Suprapubic skin (tissue), 4 donors: ENCODE results near the gene SEC14L2.

Source experiments
- EP300 ChIP-seq: sonication (generic); formaldehyde crosslinking; IDR thresholded peaks from one replicate; pipeline ENCODE4 v1.6.1; 2017; ENCODE audit warnings: antibody characterized with exemption
- POLR2A ChIP-seq, 2 donors: fragments of 450-650 bp; IDR thresholded peaks; one replicate each; pipeline ENCODE4 v1.6.1; 2017; ENCODE audit warnings: antibody characterized with exemption in 2 of 2, mild to moderate bottlenecking in 2 of 2, moderate library complexity in 2 of 2
- POLR2AphosphoS5 ChIP-seq, 3 donors: sonication (generic); formaldehyde crosslinking; IDR thresholded peaks; one replicate each; pipeline ENCODE4 v1.6.1; 2017; ENCODE audit warnings: antibody characterized with exemption in 3 of 3
- TF ChIP-seq, protein P1 (sequence below), 2 donors: fragments of 200-600 bp in 1 of 2; fragments of 450-650 bp in 1 of 2; sonication (generic) in 1 of 2; IDR thresholded peaks; one replicate each; pipeline ENCODE4 v1.5.1; 2016 to 2019; ENCODE audit warnings: antibody characterized with exemption in 2 of 2, mild to moderate bottlenecking in 1 of 2, moderate library complexity in 1 of 2

DNA sequence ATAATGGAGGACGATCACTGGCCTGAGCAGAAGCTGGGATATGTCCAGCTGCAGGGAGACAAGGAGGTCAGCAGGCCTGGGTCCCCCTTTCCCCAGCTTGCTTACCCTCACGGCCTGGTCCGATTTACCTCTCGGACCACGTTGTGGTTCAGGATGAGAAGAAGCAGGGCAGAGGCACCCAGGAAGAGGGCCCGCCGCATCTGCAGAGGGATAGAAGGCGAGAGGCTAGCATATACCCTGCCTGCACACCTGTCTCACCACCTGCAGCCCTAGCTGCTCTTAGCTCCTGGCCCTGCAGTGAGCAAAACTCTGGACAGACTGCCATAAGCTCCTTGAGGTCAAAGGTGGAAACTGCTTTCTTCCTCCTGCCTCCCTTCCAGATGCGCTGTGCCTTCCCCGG lies 10.9 kb upstream of the SEC14L2 start:
- no peak for TF ChIP-seq POLR2A (IDR thresholded peaks at IDR 0.05)
- TF ChIP-seq, protein P1, sequence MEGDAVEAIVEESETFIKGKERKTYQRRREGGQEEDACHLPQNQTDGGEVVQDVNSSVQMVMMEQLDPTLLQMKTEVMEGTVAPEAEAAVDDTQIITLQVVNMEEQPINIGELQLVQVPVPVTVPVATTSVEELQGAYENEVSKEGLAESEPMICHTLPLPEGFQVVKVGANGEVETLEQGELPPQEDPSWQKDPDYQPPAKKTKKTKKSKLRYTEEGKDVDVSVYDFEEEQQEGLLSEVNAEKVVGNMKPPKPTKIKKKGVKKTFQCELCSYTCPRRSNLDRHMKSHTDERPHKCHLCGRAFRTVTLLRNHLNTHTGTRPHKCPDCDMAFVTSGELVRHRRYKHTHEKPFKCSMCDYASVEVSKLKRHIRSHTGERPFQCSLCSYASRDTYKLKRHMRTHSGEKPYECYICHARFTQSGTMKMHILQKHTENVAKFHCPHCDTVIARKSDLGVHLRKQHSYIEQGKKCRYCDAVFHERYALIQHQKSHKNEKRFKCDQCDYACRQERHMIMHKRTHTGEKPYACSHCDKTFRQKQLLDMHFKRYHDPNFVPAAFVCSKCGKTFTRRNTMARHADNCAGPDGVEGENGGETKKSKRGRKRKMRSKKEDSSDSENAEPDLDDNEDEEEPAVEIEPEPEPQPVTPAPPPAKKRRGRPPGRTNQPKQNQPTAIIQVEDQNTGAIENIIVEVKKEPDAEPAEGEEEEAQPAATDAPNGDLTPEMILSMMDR (IDR thresholded peaks at IDR 0.05) = no peak
- no peak for TF ChIP-seq EP300
- TF ChIP-seq POLR2AphosphoS5 (IDR thresholded peaks at IDR 0.05) = no peak
